ENCODE data around the gene ANKRD13D. TPM values are rescaled to one million over a fixed set of nuclear protein-coding genes. Genes with fewer than 3 reads are reported as not detected.

The ANKRD13D gene
- polyA plus RNA-seq, 1 of the 3 experiments (the other 2 are of a cell fraction), result 50.2 TPM

DNA sequence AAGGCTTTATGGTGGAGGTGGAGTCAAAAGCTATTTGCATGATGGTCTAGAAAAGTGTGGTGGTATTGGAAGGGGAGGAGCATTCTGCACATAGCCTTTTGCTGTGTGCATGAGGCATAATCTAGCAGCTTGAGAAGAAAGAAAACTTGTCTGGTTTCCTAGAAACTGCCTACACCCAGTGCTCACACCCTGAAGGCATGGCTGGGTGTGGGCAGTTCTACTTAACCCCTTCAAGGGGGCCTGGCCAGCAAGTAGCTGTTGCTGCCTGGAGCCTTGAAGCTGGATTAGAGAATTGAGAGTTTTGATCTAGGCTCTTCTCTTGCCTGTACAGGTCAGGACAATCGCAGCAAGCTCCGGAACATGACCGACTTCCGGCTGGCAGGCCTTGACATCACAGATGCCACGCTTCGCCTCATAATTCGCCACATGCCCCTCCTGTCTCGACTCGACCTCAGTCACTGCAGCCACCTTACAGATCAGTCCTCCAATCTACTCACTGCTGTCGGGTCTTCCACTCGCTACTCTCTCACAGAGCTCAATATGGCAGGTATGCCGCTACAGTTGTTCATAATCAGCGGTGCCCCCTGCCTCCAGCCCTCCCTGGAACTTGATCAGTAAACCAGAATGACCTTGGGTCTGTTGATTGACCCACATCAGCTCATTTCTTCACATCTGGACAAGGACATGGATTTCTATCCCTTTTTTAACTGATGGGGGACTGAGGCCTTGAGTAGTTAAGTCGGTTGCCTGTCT lies 35.1 kb upstream of the ANKRD13D start (continued):
- TF ChIP-seq, protein P1, sequence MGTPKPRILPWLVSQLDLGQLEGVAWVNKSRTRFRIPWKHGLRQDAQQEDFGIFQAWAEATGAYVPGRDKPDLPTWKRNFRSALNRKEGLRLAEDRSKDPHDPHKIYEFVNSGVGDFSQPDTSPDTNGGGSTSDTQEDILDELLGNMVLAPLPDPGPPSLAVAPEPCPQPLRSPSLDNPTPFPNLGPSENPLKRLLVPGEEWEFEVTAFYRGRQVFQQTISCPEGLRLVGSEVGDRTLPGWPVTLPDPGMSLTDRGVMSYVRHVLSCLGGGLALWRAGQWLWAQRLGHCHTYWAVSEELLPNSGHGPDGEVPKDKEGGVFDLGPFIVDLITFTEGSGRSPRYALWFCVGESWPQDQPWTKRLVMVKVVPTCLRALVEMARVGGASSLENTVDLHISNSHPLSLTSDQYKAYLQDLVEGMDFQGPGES (IDR thresholded peaks at IDR 0.05; ENCODE audit: low read depth, low read length), result no peak
- no peak for TF ChIP-seq RFX5 (IDR thresholded peaks at IDR 0.05; ENCODE audit: low read length)
- TF ChIP-seq, protein P2, sequence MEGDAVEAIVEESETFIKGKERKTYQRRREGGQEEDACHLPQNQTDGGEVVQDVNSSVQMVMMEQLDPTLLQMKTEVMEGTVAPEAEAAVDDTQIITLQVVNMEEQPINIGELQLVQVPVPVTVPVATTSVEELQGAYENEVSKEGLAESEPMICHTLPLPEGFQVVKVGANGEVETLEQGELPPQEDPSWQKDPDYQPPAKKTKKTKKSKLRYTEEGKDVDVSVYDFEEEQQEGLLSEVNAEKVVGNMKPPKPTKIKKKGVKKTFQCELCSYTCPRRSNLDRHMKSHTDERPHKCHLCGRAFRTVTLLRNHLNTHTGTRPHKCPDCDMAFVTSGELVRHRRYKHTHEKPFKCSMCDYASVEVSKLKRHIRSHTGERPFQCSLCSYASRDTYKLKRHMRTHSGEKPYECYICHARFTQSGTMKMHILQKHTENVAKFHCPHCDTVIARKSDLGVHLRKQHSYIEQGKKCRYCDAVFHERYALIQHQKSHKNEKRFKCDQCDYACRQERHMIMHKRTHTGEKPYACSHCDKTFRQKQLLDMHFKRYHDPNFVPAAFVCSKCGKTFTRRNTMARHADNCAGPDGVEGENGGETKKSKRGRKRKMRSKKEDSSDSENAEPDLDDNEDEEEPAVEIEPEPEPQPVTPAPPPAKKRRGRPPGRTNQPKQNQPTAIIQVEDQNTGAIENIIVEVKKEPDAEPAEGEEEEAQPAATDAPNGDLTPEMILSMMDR (IDR thresholded peaks at IDR 0.05), result no peak
- TF ChIP-seq CHD2 (IDR thresholded peaks at IDR 0.05; ENCODE audit: low read length, partially characterized antibody), result no peak
- TF ChIP-seq, protein P3, sequence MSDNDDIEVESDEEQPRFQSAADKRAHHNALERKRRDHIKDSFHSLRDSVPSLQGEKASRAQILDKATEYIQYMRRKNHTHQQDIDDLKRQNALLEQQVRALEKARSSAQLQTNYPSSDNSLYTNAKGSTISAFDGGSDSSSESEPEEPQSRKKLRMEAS (IDR thresholded peaks at IDR 0.05; ENCODE audit: low read depth), result no peak
- no peak for TF ChIP-seq NFIC (IDR thresholded peaks at IDR 0.05; ENCODE audit: borderline replicate concordance)

DNA sequence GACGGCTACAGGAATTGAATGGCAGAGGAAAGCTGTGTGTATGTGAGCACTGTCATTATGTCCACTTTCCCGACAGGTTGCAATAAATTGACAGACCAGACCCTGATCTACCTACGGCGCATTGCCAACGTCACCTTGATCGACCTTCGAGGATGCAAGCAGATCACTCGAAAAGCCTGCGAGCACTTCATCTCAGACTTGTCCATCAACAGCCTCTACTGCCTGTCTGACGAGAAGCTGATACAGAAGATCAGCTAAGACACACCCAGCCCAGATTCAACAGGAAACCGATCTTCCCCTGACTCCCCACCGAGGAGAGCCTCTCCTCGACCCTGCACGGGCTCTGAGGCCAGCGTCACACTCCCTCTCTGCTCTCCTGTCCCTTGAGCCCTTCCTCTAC lies 34.3 kb upstream of the ANKRD13D start:
- no peak for DNase-seq
- no peaks in the 10 kb centered on the region for H4K20me1 ChIP-seq (ENCODE audit: insufficient read depth)
- H3K79me2 ChIP-seq (ENCODE audit: insufficient read depth), result no peaks in the 10 kb centered on the region
- H3K4me2 ChIP-seq, result no peak overlapping the region
- no peak for TF ChIP-seq TCF12 (IDR thresholded peaks at IDR 0.05)
- TF ChIP-seq SIN3A (IDR thresholded peaks at IDR 0.05; ENCODE audit: borderline replicate concordance, low read depth, low read length), result no peak
- TF ChIP-seq NFIC (IDR thresholded peaks at IDR 0.05; ENCODE audit: borderline replicate concordance), result no peak
- TF ChIP-seq JUND (IDR thresholded peaks at IDR 0.05), result no peak
- TF ChIP-seq, protein P4, sequence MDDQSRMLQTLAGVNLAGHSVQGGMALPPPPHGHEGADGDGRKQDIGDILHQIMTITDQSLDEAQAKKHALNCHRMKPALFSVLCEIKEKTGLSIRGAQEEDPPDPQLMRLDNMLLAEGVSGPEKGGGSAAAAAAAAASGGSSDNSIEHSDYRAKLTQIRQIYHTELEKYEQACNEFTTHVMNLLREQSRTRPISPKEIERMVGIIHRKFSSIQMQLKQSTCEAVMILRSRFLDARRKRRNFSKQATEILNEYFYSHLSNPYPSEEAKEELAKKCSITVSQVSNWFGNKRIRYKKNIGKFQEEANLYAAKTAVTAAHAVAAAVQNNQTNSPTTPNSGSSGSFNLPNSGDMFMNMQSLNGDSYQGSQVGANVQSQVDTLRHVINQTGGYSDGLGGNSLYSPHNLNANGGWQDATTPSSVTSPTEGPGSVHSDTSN (IDR thresholded peaks at IDR 0.05), result no peak
- TF ChIP-seq RFX5 (IDR thresholded peaks at IDR 0.05; ENCODE audit: low read length), result no peak
- no peak for TF ChIP-seq TEAD4 (IDR thresholded peaks at IDR 0.05; ENCODE audit: borderline replicate concordance, insufficient read depth)
- no peak for TF ChIP-seq CHD2 (IDR thresholded peaks at IDR 0.05; ENCODE audit: low read length, partially characterized antibody)
- no peak for TF ChIP-seq RXRA (IDR thresholded peaks at IDR 0.05; ENCODE audit: borderline replicate concordance, low read depth)
- TF ChIP-seq MEF2A (IDR thresholded peaks at IDR 0.05; ENCODE audit: borderline replicate concordance, low read depth), result no peak
- TF ChIP-seq, protein P5, sequence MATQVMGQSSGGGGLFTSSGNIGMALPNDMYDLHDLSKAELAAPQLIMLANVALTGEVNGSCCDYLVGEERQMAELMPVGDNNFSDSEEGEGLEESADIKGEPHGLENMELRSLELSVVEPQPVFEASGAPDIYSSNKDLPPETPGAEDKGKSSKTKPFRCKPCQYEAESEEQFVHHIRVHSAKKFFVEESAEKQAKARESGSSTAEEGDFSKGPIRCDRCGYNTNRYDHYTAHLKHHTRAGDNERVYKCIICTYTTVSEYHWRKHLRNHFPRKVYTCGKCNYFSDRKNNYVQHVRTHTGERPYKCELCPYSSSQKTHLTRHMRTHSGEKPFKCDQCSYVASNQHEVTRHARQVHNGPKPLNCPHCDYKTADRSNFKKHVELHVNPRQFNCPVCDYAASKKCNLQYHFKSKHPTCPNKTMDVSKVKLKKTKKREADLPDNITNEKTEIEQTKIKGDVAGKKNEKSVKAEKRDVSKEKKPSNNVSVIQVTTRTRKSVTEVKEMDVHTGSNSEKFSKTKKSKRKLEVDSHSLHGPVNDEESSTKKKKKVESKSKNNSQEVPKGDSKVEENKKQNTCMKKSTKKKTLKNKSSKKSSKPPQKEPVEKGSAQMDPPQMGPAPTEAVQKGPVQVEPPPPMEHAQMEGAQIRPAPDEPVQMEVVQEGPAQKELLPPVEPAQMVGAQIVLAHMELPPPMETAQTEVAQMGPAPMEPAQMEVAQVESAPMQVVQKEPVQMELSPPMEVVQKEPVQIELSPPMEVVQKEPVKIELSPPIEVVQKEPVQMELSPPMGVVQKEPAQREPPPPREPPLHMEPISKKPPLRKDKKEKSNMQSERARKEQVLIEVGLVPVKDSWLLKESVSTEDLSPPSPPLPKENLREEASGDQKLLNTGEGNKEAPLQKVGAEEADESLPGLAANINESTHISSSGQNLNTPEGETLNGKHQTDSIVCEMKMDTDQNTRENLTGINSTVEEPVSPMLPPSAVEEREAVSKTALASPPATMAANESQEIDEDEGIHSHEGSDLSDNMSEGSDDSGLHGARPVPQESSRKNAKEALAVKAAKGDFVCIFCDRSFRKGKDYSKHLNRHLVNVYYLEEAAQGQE (IDR thresholded peaks at IDR 0.05; ENCODE audit: low read depth, low read length), result no peak
- no peak for TF ChIP-seq FOXM1 (IDR thresholded peaks at IDR 0.05; ENCODE audit: low read depth)
- TF ChIP-seq MXI1 (IDR thresholded peaks at IDR 0.05; ENCODE audit: low read depth, low read length), result no peak
- TF ChIP-seq YY1 (IDR thresholded peaks at IDR 0.05; ENCODE audit: low read depth), result no peak
- WGBS (ENCODE audit: low lambda C conversion rate), result 93% methylated on average over 15 of the region's 15 CpGs
- H3K4me1 ChIP-seq (ENCODE audit: control insufficient read depth in 1 of 2, insufficient read depth in 2 of 2, low read depth in 1 of 2, low read length in 1 of 2), result no peaks in the 10 kb centered on the region
- ChIA-PET POLR2A (interaction anchor here (0.9 kb wide), 1 partner anchor 9 kb away, joined by 3 read pairs; no protein-coding TSS in a partner anchor), CTCF (interaction anchor here (1.1 to 1.4 kb wide), 2 partner anchors 96 to 137 kb away, joined by 3 to 4 read pairs; partner anchors contain the start of gene RAD9A)
- peaks cover 46 to 75% of the 10 kb centered on the region in 2 experiments for H3K36me3 ChIP-seq (replicated peaks in 1 of 2; ENCODE audit: control insufficient read depth in 1 of 2, insufficient read depth in 2 of 2, low read length in 1 of 2)
- no peak overlapping the region for H3K4me3 ChIP-seq (ENCODE audit: low read depth in 2 of 2, low read length in 1 of 2)
- H3F3A ChIP-seq (replicated peaks; ENCODE audit: insufficient read depth), result peaks cover 13% of the 10 kb centered on the region
- H3K9me3 ChIP-seq, result no peaks in the 10 kb centered on the region
- no peak overlapping the region for H3K27ac ChIP-seq (ENCODE audit: low read depth in 2 of 2, low read length in 1 of 2)
- no peaks in the 10 kb centered on the region for H3K27me3 ChIP-seq (ENCODE audit: insufficient read depth)
- no peak overlapping the region for H3K9ac ChIP-seq
- no peak overlapping the region for H2AFZ ChIP-seq (ENCODE audit: low read depth)
- no peaks in the 10 kb centered on the region for H3K9me2 ChIP-seq

Data from SK-N-SH (cell line).